KMS-11 (cell line): ENCODE measurements around the gene FAF1.

Source experiments
- H2AFZ ChIP-seq: fragments of 200-600 bp; sonication (generic); 2 replicates; pipeline ENCODE4 v1.6.1; 2016; ENCODE audit warnings: antibody characterized with exemption, mixed run types, low read depth
- H3K27ac ChIP-seq: fragments of 200-600 bp; sonication (generic); 2 replicates; pipeline ENCODE4 v1.6.1; 2016; ENCODE audit warnings: mild to moderate bottlenecking, mixed run types
- H3K27me3 ChIP-seq: fragments of 200-600 bp; sonication (generic); 2 replicates; pipeline ENCODE4 v1.6.1; 2017; ENCODE audit warnings: mild to moderate bottlenecking, low read depth, mixed run types, moderate library complexity; ENCODE audit not compliant: insufficient read depth
- H3K36me3 ChIP-seq: fragments of 200-600 bp; sonication (generic); 2 replicates; pipeline ENCODE4 v1.6.1; 2017; ENCODE audit warnings: mild to moderate bottlenecking, mixed run types; ENCODE audit not compliant: insufficient read depth
- H3K4me1 ChIP-seq: fragments of 200-600 bp; sonication (generic); 2 replicates; pipeline ENCODE4 v1.6.1; 2016; ENCODE audit warnings: mild to moderate bottlenecking, low read depth, mixed run types; ENCODE audit not compliant: poor library complexity, severe bottlenecking
- H3K4me2 ChIP-seq: fragments of 200-600 bp; sonication (generic); 2 replicates; pipeline ENCODE4 v1.7.0; 2016; ENCODE audit warnings: mild to moderate bottlenecking, mixed run types
- H3K4me3 ChIP-seq: fragments of 200-600 bp; sonication (generic); IDR thresholded peaks from 2 replicates; pipeline ENCODE4 v1.6.1; 2017; ENCODE audit warnings: low read depth, low read length, mixed read lengths; ENCODE audit not compliant: insufficient read depth
- H3K79me2 ChIP-seq: fragments of 200-600 bp; sonication (generic); 2 replicates; pipeline ENCODE4 v1.6.1; 2016; ENCODE audit warnings: low read depth, mixed run types; ENCODE audit not compliant: insufficient read depth
- H3K9ac ChIP-seq: fragments of 200-600 bp; sonication (generic); 2 replicates; pipeline ENCODE4 v1.6.1; 2016; ENCODE audit warnings: mild to moderate bottlenecking, mixed run types
- H4K20me1 ChIP-seq: fragments of 200-600 bp; sonication (generic); 2 replicates; pipeline ENCODE4 v1.6.1; 2016; ENCODE audit warnings: mild to moderate bottlenecking, mixed run types; ENCODE audit not compliant: insufficient read depth
- CTCF ChIP-seq: fragments of 200-600 bp; sonication (generic); conservative IDR thresholded peaks from 2 replicates; pipeline ENCODE4 v1.6.1; 2017; ENCODE audit warnings: low read depth, mild to moderate bottlenecking, antibody characterized with exemption, low read length, moderate library complexity, mixed read lengths

FAF1 gene

DNA sequence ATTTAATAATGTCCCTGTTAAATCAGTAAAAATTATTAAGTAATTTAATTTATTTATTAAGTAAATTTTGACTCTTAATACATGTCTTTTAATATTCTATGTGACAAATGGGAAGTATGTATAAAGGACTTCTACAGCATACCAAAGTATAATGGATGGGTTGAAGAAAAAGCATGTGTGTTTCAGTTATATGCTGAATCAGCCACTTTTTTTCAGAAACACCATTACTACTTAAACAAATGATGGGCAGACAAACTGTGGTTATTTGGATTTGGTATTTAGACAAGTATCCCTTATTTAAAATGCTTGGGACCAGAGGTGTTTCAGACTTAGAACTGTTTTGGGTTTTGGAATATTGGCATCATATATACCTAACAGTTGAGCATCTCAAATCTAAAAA, 360.5 kb downstream of the FAF1 start:
- no peaks in the 10 kb centered on the region for H4K20me1 ChIP-seq
- no peak overlapping the region for H3K4me3 ChIP-seq
- no peaks in the 10 kb centered on the region for H3K36me3 ChIP-seq
- H3K27me3 ChIP-seq: no peaks in the 10 kb centered on the region
- no peaks in the 10 kb centered on the region for H3K4me1 ChIP-seq
- no peak overlapping the region for H2AFZ ChIP-seq
- no peaks in the 10 kb centered on the region for H3K79me2 ChIP-seq
- H3K9ac ChIP-seq: no peak overlapping the region
- no peak for TF ChIP-seq CTCF
- H3K4me2 ChIP-seq: no peak overlapping the region
- H3K27ac ChIP-seq: no peak overlapping the region

DNA sequence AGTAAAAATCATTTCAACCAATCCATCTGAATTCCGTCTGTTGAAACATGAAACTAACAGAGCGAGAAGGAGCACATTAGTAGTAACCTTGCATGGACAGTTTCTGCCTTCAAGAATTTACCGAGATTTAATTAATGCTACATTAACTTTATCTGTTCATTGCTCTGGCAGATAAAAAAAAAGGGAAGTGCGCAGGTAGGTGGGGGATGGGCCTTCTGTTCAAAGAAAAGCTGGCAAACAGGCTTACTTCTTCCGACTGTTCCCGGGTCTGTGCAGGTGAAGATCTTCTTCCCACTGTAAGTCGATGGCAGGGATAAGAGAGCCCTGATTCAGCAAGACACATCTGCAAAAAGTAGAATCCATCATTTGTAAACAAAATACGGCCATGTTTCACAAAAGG, 364.2 kb downstream of the FAF1 start:
- Histone ChIP-seq H3K27ac (no peak overlapping the region), H2AFZ (no peak overlapping the region), H3K4me2 (no peak overlapping the region), H3K9ac (no peak overlapping the region), H3K79me2 (no peaks in the 10 kb centered on the region), H3K4me1 (no peaks in the 10 kb centered on the region), H3K36me3 (no peaks in the 10 kb centered on the region), H3K27me3 (no peaks in the 10 kb centered on the region), H4K20me1 (no peaks in the 10 kb centered on the region), H3K4me3 (no peak overlapping the region)
- TF ChIP-seq CTCF: no peak

GRCh38 chr1:50593515-50593914, 366.6 kb downstream of the FAF1 start:
- no peak overlapping the region for H3K27ac ChIP-seq
- H3K36me3 ChIP-seq: no peaks in the 10 kb centered on the region
- no peaks in the 10 kb centered on the region for H4K20me1 ChIP-seq
- H2AFZ ChIP-seq: no peak overlapping the region
- H3K4me2 ChIP-seq: no peak overlapping the region
- H3K79me2 ChIP-seq: no peaks in the 10 kb centered on the region
- H3K9ac ChIP-seq: no peak overlapping the region
- no peaks in the 10 kb centered on the region for H3K27me3 ChIP-seq
- H3K4me1 ChIP-seq: no peaks in the 10 kb centered on the region
- no peak overlapping the region for H3K4me3 ChIP-seq
- no peak for TF ChIP-seq CTCF

DNA sequence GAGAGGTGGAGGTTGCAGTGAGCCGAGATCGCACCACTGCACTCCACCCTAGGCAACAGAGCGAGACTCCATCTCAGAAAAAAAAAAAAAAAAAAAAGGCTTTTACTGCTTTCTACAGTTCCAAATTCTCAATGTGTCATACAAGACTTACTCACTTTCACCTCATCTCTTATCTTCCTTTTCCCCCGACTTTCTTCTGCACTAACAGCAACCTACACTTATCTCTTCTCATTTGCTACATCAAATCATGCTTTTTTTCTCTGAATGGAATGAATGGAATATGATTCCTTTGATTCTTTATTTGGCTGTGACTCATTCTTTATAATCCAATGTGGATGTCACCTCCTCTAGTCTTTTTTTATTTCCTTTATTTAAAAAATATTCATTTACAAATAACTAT, 368.5 kb downstream of the FAF1 start:
- no peaks in the 10 kb centered on the region for H3K36me3 ChIP-seq
- no peak overlapping the region for H3K9ac ChIP-seq
- H3K4me3 ChIP-seq: no peak overlapping the region
- H4K20me1 ChIP-seq: no peaks in the 10 kb centered on the region
- no peaks in the 10 kb centered on the region for H3K79me2 ChIP-seq
- no peak overlapping the region for H2AFZ ChIP-seq
- H3K27ac ChIP-seq: no peak overlapping the region
- TF ChIP-seq CTCF: no peak
- H3K27me3 ChIP-seq: no peaks in the 10 kb centered on the region
- H3K4me1 ChIP-seq: no peaks in the 10 kb centered on the region
- H3K4me2 ChIP-seq: no peak overlapping the region

DNA sequence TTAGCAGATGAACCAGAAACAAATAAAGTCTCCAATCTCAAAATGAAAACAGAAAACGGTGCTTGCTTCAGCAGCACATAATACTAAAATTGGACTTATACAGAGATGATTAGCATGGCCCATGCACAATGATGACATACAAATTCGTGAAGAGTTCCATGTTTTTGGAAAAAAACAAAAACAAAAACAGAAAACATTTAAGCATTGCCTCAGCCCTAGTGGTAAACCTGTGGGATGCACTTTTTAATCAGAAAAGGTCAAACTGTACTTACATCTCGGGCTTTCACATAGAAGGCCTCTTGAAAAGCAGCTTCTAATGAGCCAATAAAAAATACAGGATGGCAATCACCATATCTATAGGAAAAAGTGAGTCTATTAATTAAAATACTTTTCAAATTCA, 377.7 kb downstream of the FAF1 start:
- Histone ChIP-seq H3K9ac (no peak overlapping the region), H3K27me3 (no peaks in the 10 kb centered on the region), H3K27ac (no peak overlapping the region), H2AFZ (no peak overlapping the region), H3K79me2 (no peaks in the 10 kb centered on the region), H3K4me2 (no peak overlapping the region), H4K20me1 (no peaks in the 10 kb centered on the region), H3K4me3 (no peak overlapping the region), H3K36me3 (no peaks in the 10 kb centered on the region), H3K4me1 (no peaks in the 10 kb centered on the region)
- no peak for TF ChIP-seq CTCF
